ENCODE data around the gene CHKB.

CHKB gene

DNA sequence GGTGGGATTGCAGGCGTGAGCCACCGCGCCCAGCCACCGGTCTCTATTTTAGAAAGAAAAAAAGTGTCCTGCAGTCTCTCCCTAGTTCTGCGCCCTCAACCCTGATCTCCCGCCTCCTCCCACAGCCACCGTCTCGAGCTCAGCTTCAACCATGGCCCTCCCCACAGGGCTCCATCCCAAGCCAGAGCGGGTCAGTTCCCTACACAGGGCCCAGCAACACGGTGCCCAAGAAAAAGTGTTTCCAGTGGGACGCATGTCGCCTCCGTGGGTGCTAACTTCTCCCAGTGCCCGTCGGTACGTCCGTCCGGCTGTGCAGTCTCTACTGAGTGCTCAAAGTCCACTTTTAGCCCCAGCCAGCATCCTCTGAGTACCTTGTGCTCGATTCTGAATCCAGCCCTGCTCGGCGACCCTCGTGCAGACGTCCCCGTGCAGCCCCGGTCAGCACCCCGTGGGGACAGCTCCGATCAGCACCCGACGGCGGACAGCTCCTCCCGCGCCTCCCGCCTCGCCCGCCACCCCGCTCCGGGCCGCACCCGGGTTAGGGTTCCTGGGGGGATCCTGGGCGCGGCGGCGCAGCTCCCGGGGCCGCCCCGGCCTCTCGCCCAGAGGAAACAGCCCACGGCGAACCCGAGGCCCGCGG, 17.3 kb upstream of the CHKB start:
- TF ChIP-seq EGR1 (IDR thresholded peaks at IDR 0.05) (no peak), TAF1 (IDR thresholded peaks at IDR 0.05; ENCODE audit: low read depth) (no peak), CREB1 (IDR thresholded peaks at IDR 0.05; ENCODE audit: low read depth) (no peak), REST (IDR thresholded peaks at IDR 0.05; ENCODE audit: low read depth) (peak; percentile 98), TCF12 (IDR thresholded peaks at IDR 0.05; ENCODE audit: low read depth) (no peak), EP300 (IDR thresholded peaks at IDR 0.05; ENCODE audit: borderline replicate concordance) (no peak), RAD21 (IDR thresholded peaks at IDR 0.05; ENCODE audit: low read depth) (no peak; the same call in 1 of the 2 replicates), NFIC (IDR thresholded peaks at IDR 0.05) (no peak), CEBPB (IDR thresholded peaks at IDR 0.05) (no peak), ZBTB7A (IDR thresholded peaks at IDR 0.05; ENCODE audit: low read depth) (peak; percentile 60), FOXM1 (IDR thresholded peaks at IDR 0.05; ENCODE audit: borderline replicate concordance, low read depth) (no peak), YY1 (IDR thresholded peaks at IDR 0.05; ENCODE audit: low read depth) (no peak), USF1 (IDR thresholded peaks at IDR 0.05) (no peak), TEAD4 (IDR thresholded peaks at IDR 0.05) (no peak; the same call in 1 of the 2 replicates)
- TF ChIP-seq, protein P1, sequence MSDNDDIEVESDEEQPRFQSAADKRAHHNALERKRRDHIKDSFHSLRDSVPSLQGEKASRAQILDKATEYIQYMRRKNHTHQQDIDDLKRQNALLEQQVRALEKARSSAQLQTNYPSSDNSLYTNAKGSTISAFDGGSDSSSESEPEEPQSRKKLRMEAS (IDR thresholded peaks at IDR 0.05): peak; percentile 92

DNA sequence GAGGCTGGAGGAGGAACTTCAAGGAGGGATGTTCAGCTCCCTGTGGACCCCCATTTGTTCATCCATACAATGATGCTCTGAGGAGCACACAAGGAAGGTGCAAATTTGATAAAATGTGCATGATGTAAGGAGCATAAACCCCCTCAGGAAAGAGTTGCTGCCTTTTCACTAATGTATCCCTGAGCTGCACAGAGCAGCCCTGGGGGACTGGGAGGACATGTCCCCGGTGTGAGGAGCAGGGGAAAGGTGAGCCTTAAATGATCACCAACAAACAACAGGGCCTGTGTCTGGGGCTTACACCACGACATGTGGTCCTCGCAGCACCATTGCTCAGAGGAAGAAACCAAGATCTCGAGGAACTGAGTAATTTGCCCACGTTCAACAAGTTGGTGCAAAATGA, 14.4 kb upstream of the CHKB start:
- no peak for TF ChIP-seq USF1 (IDR thresholded peaks at IDR 0.05)
- TF ChIP-seq TAF1 (IDR thresholded peaks at IDR 0.05; ENCODE audit: low read depth): no peak
- no peak for TF ChIP-seq REST (IDR thresholded peaks at IDR 0.05; ENCODE audit: low read depth)
- no peak for TF ChIP-seq TEAD4 (IDR thresholded peaks at IDR 0.05)
- TF ChIP-seq, protein P1 (IDR thresholded peaks at IDR 0.05): no peak
- no peak for TF ChIP-seq CREB1 (IDR thresholded peaks at IDR 0.05; ENCODE audit: low read depth)
- TF ChIP-seq RAD21 (IDR thresholded peaks at IDR 0.05; ENCODE audit: low read depth): no peak
- TF ChIP-seq EGR1 (IDR thresholded peaks at IDR 0.05): no peak
- no peak for TF ChIP-seq NFIC (IDR thresholded peaks at IDR 0.05)
- no peak for TF ChIP-seq YY1 (IDR thresholded peaks at IDR 0.05; ENCODE audit: low read depth)
- no peak for TF ChIP-seq CEBPB (IDR thresholded peaks at IDR 0.05)
- TF ChIP-seq FOXM1 (IDR thresholded peaks at IDR 0.05; ENCODE audit: borderline replicate concordance, low read depth): no peak

DNA sequence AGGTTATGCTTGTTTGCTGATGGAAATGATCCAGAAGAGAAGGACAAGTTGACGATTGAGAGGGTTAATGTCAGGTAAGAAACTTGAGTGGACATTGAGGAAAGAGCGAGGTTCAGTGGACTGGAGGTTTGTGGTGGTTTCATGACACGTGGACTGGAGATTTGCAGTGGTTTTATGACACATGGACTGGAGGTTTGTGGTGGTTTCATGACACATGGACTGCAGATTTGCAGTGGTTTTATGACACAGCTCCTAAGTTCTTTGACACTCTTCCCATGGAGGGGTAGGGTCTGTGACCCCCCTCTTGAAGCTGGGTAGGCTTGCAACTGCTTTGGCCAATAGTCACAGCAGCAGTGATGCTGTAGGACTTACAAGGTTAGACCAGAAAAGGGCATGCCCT, 12.5 kb upstream of the CHKB start:
- no peak for TF ChIP-seq RAD21 (IDR thresholded peaks at IDR 0.05; ENCODE audit: low read depth)
- no peak for TF ChIP-seq EP300 (IDR thresholded peaks at IDR 0.05; ENCODE audit: borderline replicate concordance)
- TF ChIP-seq TAF1 (IDR thresholded peaks at IDR 0.05; ENCODE audit: low read depth): no peak
- TF ChIP-seq NFIC (IDR thresholded peaks at IDR 0.05): no peak
- TF ChIP-seq ZBTB7A (IDR thresholded peaks at IDR 0.05; ENCODE audit: low read depth): no peak
- TF ChIP-seq FOXM1 (IDR thresholded peaks at IDR 0.05; ENCODE audit: borderline replicate concordance, low read depth): no peak
- TF ChIP-seq TEAD4 (IDR thresholded peaks at IDR 0.05): no peak
- no peak for TF ChIP-seq REST (IDR thresholded peaks at IDR 0.05; ENCODE audit: low read depth)
- TF ChIP-seq USF1 (IDR thresholded peaks at IDR 0.05): no peak
- no peak for TF ChIP-seq CREB1 (IDR thresholded peaks at IDR 0.05; ENCODE audit: low read depth)
- no peak for TF ChIP-seq CEBPB (IDR thresholded peaks at IDR 0.05)
- no peak for TF ChIP-seq EGR1 (IDR thresholded peaks at IDR 0.05)
- no peak for TF ChIP-seq TCF12 (IDR thresholded peaks at IDR 0.05; ENCODE audit: low read depth)
- TF ChIP-seq, protein P1 (IDR thresholded peaks at IDR 0.05): no peak
- TF ChIP-seq YY1 (IDR thresholded peaks at IDR 0.05; ENCODE audit: low read depth): no peak

Data from Ishikawa (cell line).